ENCODE data around the gene CAMKK1. TPM values are rescaled to one million over a fixed set of nuclear protein-coding genes. Genes with fewer than 3 reads are reported as not detected.

CAMKK1 gene
- polyA plus RNA-seq, 4 donors = 0.22 to 11.2 (median 3.2) TPM

DNA sequence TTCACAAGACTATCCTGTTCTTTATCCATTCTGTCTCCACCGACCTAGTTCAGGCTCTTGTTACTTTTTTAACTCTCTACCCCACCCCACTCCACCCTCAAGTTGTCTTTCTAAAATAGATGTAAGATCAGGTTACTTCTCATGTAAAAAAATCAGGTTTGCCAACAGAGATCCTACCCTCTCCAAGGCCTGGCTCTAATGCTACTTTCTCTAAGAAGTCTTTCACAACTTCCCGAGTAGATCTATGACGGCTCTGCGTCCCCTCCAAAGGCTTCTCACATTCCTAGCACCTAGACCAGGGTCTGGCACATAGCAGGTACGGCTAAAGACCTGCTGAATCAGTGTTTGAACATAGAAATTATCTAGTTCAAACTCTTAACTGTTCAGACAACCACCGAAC is 77.7 kb downstream of the CAMKK1 start:
- 87 to 94% (median 93%) methylated on average over 6 of the region's 6 CpGs for WGBS, 3 donors
- H3K4me3 ChIP-seq (ENCODE audit: low read depth in 1 of 3, low read length in 3 of 3) = no peak overlapping the region
- H3K9me3 ChIP-seq (ENCODE audit: control insufficient read depth in 2 of 2, insufficient read depth in 1 of 2, low read depth in 1 of 2, low read length in 1 of 2) = no peaks in the 10 kb centered on the region
- H3K4me1 ChIP-seq (ENCODE audit: control insufficient read depth in 3 of 3, insufficient read depth in 2 of 3, low read depth in 1 of 3, low read length in 2 of 3) = no peaks in the 10 kb centered on the region
- no peak overlapping the region for H3K27ac ChIP-seq (ENCODE audit: low read depth in 1 of 3, low read length in 2 of 3)
- no peaks in the 10 kb centered on the region for H3K27me3 ChIP-seq (ENCODE audit: control insufficient read depth in 3 of 3, insufficient read depth in 3 of 3, low read length in 3 of 3)
- DNase-seq (no peak), FAIRE-seq (no peak)
- peaks cover 7 to 68% (median 30%) of the 10 kb centered on the region in 3 donors for H3K36me3 ChIP-seq (ENCODE audit: control insufficient read depth in 3 of 3, insufficient read depth in 2 of 3, low read depth in 1 of 3, low read length in 3 of 3)

DNA sequence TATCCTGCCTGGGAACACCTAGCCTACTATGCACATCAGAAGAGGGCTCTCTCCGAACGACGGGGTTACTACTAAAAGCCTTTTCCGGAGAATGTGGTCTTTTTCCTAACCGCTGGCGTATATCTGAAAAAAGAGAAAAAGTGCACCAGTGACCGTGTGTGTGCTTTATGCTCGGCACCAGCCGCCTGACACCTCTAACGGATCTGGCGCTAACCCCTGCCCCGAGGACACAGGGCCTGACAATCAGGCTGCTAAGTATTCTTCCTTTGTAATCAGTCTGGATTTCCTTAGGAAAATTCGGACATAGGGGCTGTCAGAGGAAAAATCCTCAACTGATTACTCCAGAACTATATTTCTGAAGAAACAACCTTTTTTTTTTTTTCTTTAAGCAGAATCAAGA is 78.5 kb downstream of the CAMKK1 start:
- Histone ChIP-seq H3K36me3 (ENCODE audit: control insufficient read depth in 3 of 3, insufficient read depth in 2 of 3, low read depth in 1 of 3, low read length in 3 of 3) (peaks cover 7 to 68% (median 31%) of the 10 kb centered on the region in 3 donors), H3K27me3 (ENCODE audit: control insufficient read depth in 3 of 3, insufficient read depth in 3 of 3, low read length in 3 of 3) (no peaks in the 10 kb centered on the region), H3K4me1 (ENCODE audit: control insufficient read depth in 3 of 3, insufficient read depth in 2 of 3, low read depth in 1 of 3, low read length in 2 of 3) (no peaks in the 10 kb centered on the region), H3K27ac (ENCODE audit: low read depth in 1 of 3, low read length in 2 of 3) (no peak overlapping the region), H3K9me3 (ENCODE audit: control insufficient read depth in 2 of 2, insufficient read depth in 1 of 2, low read depth in 1 of 2, low read length in 1 of 2) (no peaks in the 10 kb centered on the region), H3K4me3 (ENCODE audit: low read depth in 1 of 3, low read length in 3 of 3) (no peak overlapping the region)
- WGBS, 3 donors = 94 to 97% (median 96%) methylated on average over 13 of the region's 13 CpGs
- DNase-seq (no peak), FAIRE-seq (no peak)

GRCh38 chr17:3813171-3813570 is 79.7 kb downstream of the CAMKK1 start:
- no peak for FAIRE-seq
- Histone ChIP-seq H3K4me3 (ENCODE audit: low read depth in 1 of 3, low read length in 3 of 3) (no peak overlapping the region), H3K4me1 (ENCODE audit: control insufficient read depth in 3 of 3, insufficient read depth in 2 of 3, low read depth in 1 of 3, low read length in 2 of 3) (no peaks in the 10 kb centered on the region), H3K27ac (ENCODE audit: low read depth in 1 of 3, low read length in 2 of 3) (no peak overlapping the region), H3K36me3 (ENCODE audit: control insufficient read depth in 3 of 3, insufficient read depth in 2 of 3, low read depth in 1 of 3, low read length in 3 of 3) (peaks cover 5 to 72% (median 29%) of the 10 kb centered on the region in 3 donors), H3K27me3 (ENCODE audit: control insufficient read depth in 3 of 3, insufficient read depth in 3 of 3, low read length in 3 of 3) (no peaks in the 10 kb centered on the region), H3K9me3 (ENCODE audit: control insufficient read depth in 2 of 2, insufficient read depth in 1 of 2, low read depth in 1 of 2, low read length in 1 of 2) (no peaks in the 10 kb centered on the region)
- WGBS, 3 donors = 93 to 96% (median 93%) methylated on average over 15 of the region's 15 CpGs
- DNase-seq = no peak

DNA sequence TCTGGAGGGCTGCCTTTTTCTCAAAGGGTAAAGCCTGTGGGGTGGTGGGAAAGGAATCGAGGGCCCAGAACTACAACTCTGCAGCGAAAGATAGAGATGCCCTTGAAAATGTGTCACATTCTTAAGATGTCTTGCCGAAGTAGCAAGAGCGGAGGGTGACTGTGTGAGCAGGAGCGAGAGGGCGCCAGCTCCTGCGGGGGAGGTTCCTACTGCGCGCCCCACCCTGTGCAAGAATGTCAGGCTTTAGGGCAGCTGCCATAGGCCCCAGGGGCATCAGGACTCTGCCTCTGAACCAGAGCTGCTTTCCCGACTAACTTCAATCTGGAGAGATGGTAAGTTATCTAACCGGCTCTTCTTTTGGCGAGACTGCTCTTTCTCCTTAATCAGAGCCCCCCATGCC is 80.1 kb downstream of the CAMKK1 start:
- peaks cover 5 to 73% (median 29%) of the 10 kb centered on the region in 3 donors for H3K36me3 ChIP-seq (ENCODE audit: control insufficient read depth in 3 of 3, insufficient read depth in 2 of 3, low read depth in 1 of 3, low read length in 3 of 3)

GRCh38 chr17:3812284-3812683 is 80.6 kb downstream of the CAMKK1 start:
- WGBS, 3 donors = 88 to 93% (median 92%) methylated on average over 10 of the region's 10 CpGs
- DNase-seq = no peak

More for the DNA sequence above, 80.1 kb downstream of the CAMKK1 start:
- no peak overlapping the region for H3K4me3 ChIP-seq (ENCODE audit: low read depth in 1 of 3, low read length in 3 of 3)
- no peaks in the 10 kb centered on the region for H3K4me1 ChIP-seq (ENCODE audit: control insufficient read depth in 3 of 3, insufficient read depth in 2 of 3, low read depth in 1 of 3, low read length in 2 of 3)
- DNase-seq (no peak), FAIRE-seq (no peak)
- no peak overlapping the region for H3K27ac ChIP-seq (ENCODE audit: low read depth in 1 of 3, low read length in 2 of 3)
- no peaks in the 10 kb centered on the region for H3K9me3 ChIP-seq (ENCODE audit: control insufficient read depth in 2 of 2, insufficient read depth in 1 of 2, low read depth in 1 of 2, low read length in 1 of 2)
- H3K27me3 ChIP-seq (ENCODE audit: control insufficient read depth in 3 of 3, insufficient read depth in 3 of 3, low read length in 3 of 3) = no peaks in the 10 kb centered on the region
- 90 to 95% (median 94%) methylated on average over 12 of the region's 12 CpGs for WGBS, 3 donors

More at GRCh38 chr17:3812284-3812683, 80.6 kb downstream of the CAMKK1 start:
- Histone ChIP-seq H3K4me1 (ENCODE audit: control insufficient read depth in 3 of 3, insufficient read depth in 2 of 3, low read depth in 1 of 3, low read length in 2 of 3) (no peaks in the 10 kb centered on the region), H3K27ac (ENCODE audit: low read depth in 1 of 3, low read length in 2 of 3) (no peak overlapping the region), H3K9me3 (ENCODE audit: control insufficient read depth in 2 of 2, insufficient read depth in 1 of 2, low read depth in 1 of 2, low read length in 1 of 2) (no peaks in the 10 kb centered on the region), H3K27me3 (ENCODE audit: control insufficient read depth in 3 of 3, insufficient read depth in 3 of 3, low read length in 3 of 3) (no peaks in the 10 kb centered on the region), H3K36me3 (ENCODE audit: control insufficient read depth in 3 of 3, insufficient read depth in 2 of 3, low read depth in 1 of 3, low read length in 3 of 3) (peaks cover 5 to 75% (median 29%) of the 10 kb centered on the region in 3 donors), H3K4me3 (ENCODE audit: low read depth in 1 of 3, low read length in 3 of 3) (no peak overlapping the region)
- FAIRE-seq = no peak

Other genes with a start within 250 kb of the CAMKK1 start
- 100 to 1,000 TPM; 102 to 442 (median 235) TPM for gene TAX1BP3, start 224.5 kb downstream of the CAMKK1 start, polyA plus RNA-seq
- 10 to 100 TPM; 40.0 to 85.4 (median 71.9) TPM for gene EMC6, start 224.2 kb downstream of the CAMKK1 start, polyA plus RNA-seq
- gene P2RX5, start 196.9 kb downstream of the CAMKK1 start, polyA plus RNA-seq = 1 to 10 TPM in 2 of 4 donors, under 1 TPM in 2; 0.67 to 5.6 (median 1.9) TPM
- gene HASPIN, start 169.2 kb downstream of the CAMKK1 start, polyA plus RNA-seq = 1 to 10 TPM in 2 of 4 donors, not detected in 2; 2.6 to 3.6 TPM
- gene ITGAE, start 91.9 kb downstream of the CAMKK1 start, polyA plus RNA-seq = 10 to 100 TPM; 39.4 to 57.8 (median 45.1) TPM
- gene NCBP3, start 46.8 kb downstream of the CAMKK1 start, polyA plus RNA-seq = 10 to 100 TPM; 14.9 to 64.3 (median 21.2) TPM
- 10 to 100 TPM in 1 of 4 donors, 1 to 10 TPM in 2, not detected in 1; 2.2 to 53.4 (median 3.2) TPM for gene P2RX1, start 23.4 kb upstream of the CAMKK1 start, polyA plus RNA-seq
- 10 to 100 TPM in 3 of 4 donors, 1 to 10 TPM in 1; 5.8 to 83.0 (median 24.4) TPM for gene ATP2A3, start 71.4 kb upstream of the CAMKK1 start, polyA plus RNA-seq
- 10 to 100 TPM; 22.4 to 52.8 (median 34.2) TPM for gene ZZEF1, start 250.0 kb upstream of the CAMKK1 start, polyA plus RNA-seq